Renal cortex interstitium (tissue), 11 donors: ENCODE data around the gene MGMT. TPM values are rescaled to one million over a fixed set of nuclear protein-coding genes. Genes with fewer than 3 reads are reported as not detected.
A peak's percentile ranks its signal among the peaks of the same experiment; 100 is the strongest.

Experiments
- DNase-seq, 11 donors: peaks; one replicate each; pipeline ENCODE4 v3.0.0-alpha.2; 2013; ENCODE audit warnings: low read depth in 9 of 11, low spot score in 4 of 11; ENCODE audit errors: extremely low read depth in 1 of 11
- polyA plus RNA-seq, 3 donors: library from polyadenylated mRNA; unstranded; fragments of 120-200 nt; gene quantifications; one replicate each; pipeline ENCODE4 v1.2.1, GENCODE V29; 2013; ENCODE audit not compliant: insufficient read length in 3 of 3

The MGMT gene
- polyA plus RNA-seq, 3 donors: 17.5 to 22.7 (median 20.5) TPM

GRCh38 chr10:129680661-129681344 is 213.8 kb downstream of the MGMT start:
- no peak for DNase-seq

GRCh38 chr10:129681856-129682255 is 214.8 kb downstream of the MGMT start:
- DNase-seq: no peak

GRCh38 chr10:129683519-129683918 is 216.5 kb downstream of the MGMT start:
- DNase-seq: no peak

GRCh38 chr10:129683920-129684319 is 216.9 kb downstream of the MGMT start:
- no peak for DNase-seq

- DNase-seq: no peak
These were observed 218.2 kb downstream of the MGMT start for GRCh38 chr10:129685271-129685670.

GRCh38 chr10:129689671-129690071 is 222.6 kb downstream of the MGMT start:
- no peak for DNase-seq

- DNase-seq: no peak
These were observed 223.4 kb downstream of the MGMT start for GRCh38 chr10:129690248-129691070.

- no peak for DNase-seq
These were observed 225.7 kb downstream of the MGMT start for GRCh38 chr10:129692695-129693094.

- DNase-seq: no peak
These were observed 226.3 kb downstream of the MGMT start for GRCh38 chr10:129693382-129693781.

- no peak for DNase-seq
These were observed 227.1 kb downstream of the MGMT start for GRCh38 chr10:129694184-129694583.

- DNase-seq: peak; percentile 28 to 83 (median 56)
These were observed 227.7 kb downstream of the MGMT start for GRCh38 chr10:129694691-129695243.

GRCh38 chr10:129695671-129696070 is 228.6 kb downstream of the MGMT start:
- DNase-seq: no peak

GRCh38 chr10:129696636-129697035 is 229.6 kb downstream of the MGMT start:
- no peak for DNase-seq

GRCh38 chr10:129697463-129698247 is 230.6 kb downstream of the MGMT start:
- no peak for DNase-seq

- no peak for DNase-seq
These were observed 232.8 kb downstream of the MGMT start for GRCh38 chr10:129699722-129700340.

- DNase-seq: no peak
These were observed 235.6 kb downstream of the MGMT start for GRCh38 chr10:129702605-129703004.

GRCh38 chr10:129703287-129704137 is 236.5 kb downstream of the MGMT start:
- DNase-seq: no peak

GRCh38 chr10:129704225-129704624 is 237.2 kb downstream of the MGMT start:
- DNase-seq: no peak
